Endothelial cell of umbilical vein (primary cell): ENCODE measurements around the gene BCL2. TPM values are rescaled to one million over a fixed set of nuclear protein-coding genes. Genes with fewer than 3 reads are reported as not detected.

ENCODE experiments used
- BruUV-seq: library from RNA; stranded (reverse); fragments of 400-500 nt; replicated peaks from 2 replicates; lab custom pipeline; 2021; lab: Mats Ljungman, UMichigan
- CTCF ChIA-PET: fragments of 300-600, 350-600 bp; sonication (Branson Sonifier 250); formaldehyde crosslinking; loops from one replicate; lab custom pipeline; 2021; ENCODE audit warnings: antibody characterized with exemption, inconsistent platforms; lab: Charles Lee
- POLR2A ChIA-PET: fragments of 300-600, 350-600 bp; sonication (Branson Sonifier 250); formaldehyde crosslinking; loops from one replicate; lab custom pipeline; 2021; ENCODE audit warnings: antibody characterized with exemption, inconsistent platforms; lab: Charles Lee
- DNase-seq: peaks from one replicate; pipeline ENCODE4 v3.0.0-alpha.2; 2011; ENCODE audit warnings: low read depth, low spot score
- FAIRE-seq: peaks from 2 replicates; lab custom pipeline; 2011; peaks lifted over from hg19 to GRCh38; lab: Jason Lieb, UNC
- H2AFZ ChIP-seq: 2 replicates; pipeline ENCODE4 v1.6.0; 2012; ENCODE audit warnings: low read depth, low read length, control low read depth, inconsistent platforms
- H3K27ac ChIP-seq: 2 replicates; pipeline ENCODE4 v1.5.1; 2011; ENCODE audit warnings: low read depth, mild to moderate bottlenecking, control low read depth, low read length, moderate library complexity; ENCODE audit not compliant: insufficient read depth
- H3K27me3 ChIP-seq, 2 experiments: 2 replicates each; pipeline versions ENCODE4 v1.6.0 to v1.6.1; 2011; ENCODE audit warnings: low read length in 2 of 2, mixed read lengths in 1 of 2; ENCODE audit not compliant: control insufficient read depth in 2 of 2, insufficient read depth in 2 of 2
- H3K36me3 ChIP-seq, 2 experiments: 2 replicates in 1 of 2; 3 replicates in 1 of 2; pipeline ENCODE4 v1.5.1; 2011; ENCODE audit warnings: low read length in 2 of 2, mild to moderate bottlenecking in 1 of 2, moderate library complexity in 1 of 2; ENCODE audit not compliant: control insufficient read depth in 2 of 2, insufficient read depth in 2 of 2; ENCODE audit errors: extremely low read depth in 1 of 2
- H3K4me1 ChIP-seq: 3 replicates; pipeline ENCODE4 v1.5.1; 2011; ENCODE audit warnings: mild to moderate bottlenecking, low read length; ENCODE audit not compliant: control insufficient read depth, insufficient read depth; ENCODE audit errors: extremely low read depth
- H3K4me2 ChIP-seq: 2 replicates; pipeline ENCODE4 v1.6.1; 2011; ENCODE audit warnings: low read length, control low read depth, mixed read lengths; ENCODE audit not compliant: insufficient read depth
- H3K4me3 ChIP-seq, 3 experiments: fragments of 200-600 bp in 1 of 3; sonication (generic), shearing (Covaris generic) in 1 of 3; replicated peaks in 1 of 3; 2 replicates each; pipeline ENCODE4 v1.5.1; 2011 to 2016; ENCODE audit warnings: control low read depth in 3 of 3, low read length in 3 of 3, mild to moderate bottlenecking in 2 of 3, inconsistent platforms in 1 of 3, low read depth in 1 of 3, moderate library complexity in 1 of 3; ENCODE audit not compliant: insufficient read depth in 1 of 3
- H3K79me2 ChIP-seq: 2 replicates; pipeline ENCODE4 v1.6.0; 2012; ENCODE audit warnings: low read length, inconsistent platforms; ENCODE audit not compliant: control insufficient read depth, insufficient read depth
- H3K9ac ChIP-seq: replicated peaks from 2 replicates; pipeline ENCODE3; 2011; ENCODE audit warnings: low read length, control low read depth; ENCODE audit not compliant: insufficient read depth; ENCODE audit errors: extremely low read depth
- H3K9me1 ChIP-seq: replicated peaks from 3 replicates; pipeline ENCODE4 v1.6.0; 2011; ENCODE audit warnings: mild to moderate bottlenecking, low read length; ENCODE audit not compliant: control insufficient read depth, insufficient read depth; ENCODE audit errors: extremely low read depth
- H3K9me3 ChIP-seq: replicated peaks from 2 replicates; pipeline ENCODE4 v1.5.1; 2012; ENCODE audit warnings: low read length, inconsistent platforms; ENCODE audit not compliant: control insufficient read depth, insufficient read depth
- H4K20me1 ChIP-seq: replicated peaks from 2 replicates; pipeline ENCODE3; 2011; ENCODE audit warnings: mild to moderate bottlenecking, low read length; ENCODE audit not compliant: control insufficient read depth, insufficient read depth; ENCODE audit errors: extremely low read depth
- EZH2 ChIP-seq: IDR thresholded peaks from 2 replicates; pipeline ENCODE4 v1.6.1; 2012; ENCODE audit warnings: borderline replicate concordance, low read depth, mild to moderate bottlenecking, moderate library complexity, low read length, inconsistent platforms; ENCODE audit not compliant: severe bottlenecking
- FOS ChIP-seq: IDR thresholded peaks from 2 replicates; pipeline ENCODE4 v1.6.1; 2011; ENCODE audit warnings: mild to moderate bottlenecking, low read length, moderate library complexity, borderline replicate concordance; ENCODE audit not compliant: insufficient read depth
- GATA2 ChIP-seq: IDR thresholded peaks from 2 replicates; pipeline ENCODE4 v1.7.0; 2011; ENCODE audit warnings: low read depth, mild to moderate bottlenecking, moderate library complexity, mixed read lengths, low read length; ENCODE audit not compliant: insufficient read length, insufficient read depth
- JUN ChIP-seq: IDR thresholded peaks from 2 replicates; pipeline ENCODE4 v1.6.1; 2011; ENCODE audit warnings: borderline replicate concordance, low read depth; ENCODE audit not compliant: insufficient read length, insufficient read depth
- MAX ChIP-seq: IDR thresholded peaks from 2 replicates; pipeline ENCODE4 v1.6.1; 2011; ENCODE audit not compliant: insufficient read depth, insufficient read length
- MYC ChIP-seq: IDR thresholded peaks from one replicate; pipeline ENCODE4 v1.6.1; 2011; ENCODE audit warnings: mild to moderate bottlenecking, low read depth, low read length
- dilution Hi-C: fragments of 300-500 bp; cut with MboI; formaldehyde crosslinking; loops from one replicate; pipeline ENCODE4 v1.15.0; 2019; ENCODE audit warnings: low sequenced_read_pairs; ENCODE audit not compliant: extremely low pct_ligation_motif_present
- intact Hi-C: fragments of 100-400 bp; cut with micrococcal nuclease; formaldehyde crosslinking; loops from one replicate; pipeline ENCODE4 v1.10.0; 2022
- polyA plus RNA-seq, 4 experiments: library from polyadenylated mRNA; depleted of rRNA in 3 of 4; stranded (reverse) in 3 of 4; unstranded in 1 of 4; fragments of >200 nt; gene quantifications; 2 replicates each; pipeline versions ENCODE4 v1.2.1 to v1.2.3, GENCODE V29; 2011 to 2012; ENCODE audit warnings: missing spikeins in 1 of 4
- total RNA-seq: library from RNA; stranded (reverse); gene quantifications from 2 replicates; pipeline ENCODE4 v1.2.3, GENCODE V29; 2021

Gene BCL2
- total and polyA plus RNA-seq, 2 donors (not counting 3 experiments of a cell fraction or from before 2014, with no cell fraction given): 0.35 to 5.0 TPM

GRCh38 chr18:63146828-63147409, 172.7 kb downstream of the BCL2 start:
- no peak overlapping the region for H2AFZ ChIP-seq
- CTCF ChIA-PET: interaction anchor here (0.9 kb wide), 1 partner anchor 16 kb away, joined by 4 read pairs; no protein-coding TSS in a partner anchor

GRCh38 chr18:63145851-63146555, 173.6 kb downstream of the BCL2 start:
- Histone ChIP-seq H3K9me1 (no peaks in the 10 kb centered on the region), H4K20me1 (no peaks in the 10 kb centered on the region), H3K9ac (no peak overlapping the region), H3K79me2 (no peaks in the 10 kb centered on the region), H3K27me3 (peaks cover 2 to 8% of the 10 kb centered on the region in 2 experiments), H3K27ac (no peak overlapping the region), H3K4me2 (no peak overlapping the region), H3K36me3 (no peaks in the 10 kb centered on the region), H3K4me3 (no peak overlapping the region), H2AFZ (no peak overlapping the region), H3K4me1 (no peaks in the 10 kb centered on the region), H3K9me3 (no peaks in the 10 kb centered on the region)
- ChIA-PET POLR2A (no interaction called here), CTCF (interaction anchor here (0.9 kb wide), 1 partner anchor 15 kb away, joined by 4 read pairs; no protein-coding TSS in a partner anchor)
- BruUV-seq: no TSS peak
- intact Hi-C loops: no loop called here
- DNase-seq (no peak), FAIRE-seq (no peak)
- dilution Hi-C loops: no loop called here
- TF ChIP-seq FOS (no peak), GATA2 (no peak), EZH2 (no peak), MYC (no peak)

More at GRCh38 chr18:63146828-63147409, 172.7 kb downstream of the BCL2 start:
- Histone ChIP-seq H3K27me3 (peaks cover 2 to 9% of the 10 kb centered on the region in 2 experiments), H3K4me3 (no peak overlapping the region), H3K9me1 (no peaks in the 10 kb centered on the region), H3K27ac (no peak overlapping the region), H3K4me2 (no peak overlapping the region), H3K9ac (no peak overlapping the region), H3K4me1 (no peaks in the 10 kb centered on the region), H3K79me2 (no peaks in the 10 kb centered on the region), H4K20me1 (no peaks in the 10 kb centered on the region), H3K36me3 (no peaks in the 10 kb centered on the region), H3K9me3 (no peaks in the 10 kb centered on the region)
- TF ChIP-seq MAX: no peak
- TF ChIP-seq EZH2: no peak
- TF ChIP-seq JUN: no peak
- dilution Hi-C loops: no loop called here
- FAIRE-seq (no peak), DNase-seq (no peak)
- intact Hi-C loops: no loop called here
- BruUV-seq: no TSS peak
- POLR2A ChIA-PET: no interaction called here
